Pancreas (tissue), 10 donors: Measurements from ENCODE around the gene SMYD3. TPM values are rescaled to one million over a fixed set of nuclear protein-coding genes. Genes with fewer than 3 reads are reported as not detected.
A peak's percentile ranks its signal among the peaks of the same experiment; 100 is the strongest.

Source experiments
- ATAC-seq, 4 donors: fragments of 200-7000 bp; cut with Tn5 transposase; one replicate each; pipeline versions ENCODE4 v1.8.0 to v1.9.1; 2020; ENCODE audit warnings: mild to moderate bottlenecking in 4 of 4, moderate library complexity in 4 of 4
- DNase-seq, 6 donors: peaks; one replicate each; pipeline ENCODE4 v3.0.0-alpha.2; 2020
- FAIRE-seq: peaks from 2 replicates; lab custom pipeline; 2012; peaks lifted over from hg19 to GRCh38; lab: Jason Lieb, UNC
- H3K27ac ChIP-seq, 4 donors: fragments of 200-600 bp; sonication (generic); 1 replicate in 3 of 4; 2 replicates in 1 of 4; pipeline versions ENCODE4 v1.5.0 to v1.8.0; 2020
- H3K27me3 ChIP-seq, 4 donors: fragments of 200-600 bp; one replicate each; pipeline ENCODE4 v1.8.0; 2021
- H3K36me3 ChIP-seq, 3 donors: fragments of 200-600 bp; sonication (generic) in 1 of 3; one replicate each; pipeline versions ENCODE4 v1.5.0 to v1.8.0; 2020 to 2021
- H3K4me1 ChIP-seq, 3 donors: fragments of 200-600 bp; one replicate each; pipeline ENCODE4 v1.8.0; 2021
- H3K4me3 ChIP-seq, 4 donors: fragments of 200-600 bp; sonication (generic) in 2 of 4; one replicate each; pipeline versions ENCODE4 v1.5.0 to v1.8.0; 2020 to 2021
- H3K9me3 ChIP-seq, 4 donors: fragments of 200-600 bp; one replicate each; pipeline ENCODE4 v1.8.0; 2021
- WGBS, 2 donors: extraction: QIAGEN DNeasy Blood & Tissue Kit; methylation state at CpG; one replicate each; pipeline ENCODE4 v1.1.7; 2013; 5-methylcytosine and 5-hydroxymethylcytosine counted together
- intact Hi-C, 3 donors: fragments of 100-400 bp; cut with DNase I; formaldehyde crosslinking; loops; one replicate each; pipeline versions ENCODE4 v1.11.1 to v1.14.2; 2022
- polyA plus RNA-seq, 2 donors: library from polyadenylated mRNA; stranded (reverse); fragments of 200-250 nt; gene quantifications; one replicate each; pipeline ENCODE4 v1.2.3, GENCODE V29; 2013
- total RNA-seq, 6 donors: library from RNA; stranded (reverse); fragmentation: NEBNext Ultra II Directional in 4 of 6; extraction: Animal tissue kit (Norgen Biotek cat#: 25700) in 4 of 6; gene quantifications; one replicate each; pipeline versions ENCODE4 v1.2.1 to v1.2.4, GENCODE V29; 2021 to 2023
- TF ChIP-seq, protein P1 (sequence below), 4 donors: fragments of 200-600 bp; sonication (generic) in 3 of 4; IDR thresholded peaks; one replicate each; pipeline versions ENCODE4 v1.5.0 to v1.8.0; 2021; ENCODE audit warnings: antibody characterized with exemption in 4 of 4
- donor health status: healthy with polysubstance abuse.
- donor health status: DM: no; HTN: no; CAD: no; lungs with moderate emphysema.
- donor health status: DM: no; HTN: no; CAD: no.
- donor health status: control.
- donor health status: control.
- donor health status: Bipolar disorder and iron deficiency.
- donor health status: DM: yes; HTN: yes; CAD: no.
- donor health status: DM: no; HTN: no; CAD: no.
- donor health status: DM: no; HTN: no; CAD: no.
- donor health status: DM: yes; HTN: yes; CAD: no.

Gene SMYD3
- total and polyA plus RNA-seq, 8 donors = 4.6 to 10.5 (median 6.7) TPM

DNA sequence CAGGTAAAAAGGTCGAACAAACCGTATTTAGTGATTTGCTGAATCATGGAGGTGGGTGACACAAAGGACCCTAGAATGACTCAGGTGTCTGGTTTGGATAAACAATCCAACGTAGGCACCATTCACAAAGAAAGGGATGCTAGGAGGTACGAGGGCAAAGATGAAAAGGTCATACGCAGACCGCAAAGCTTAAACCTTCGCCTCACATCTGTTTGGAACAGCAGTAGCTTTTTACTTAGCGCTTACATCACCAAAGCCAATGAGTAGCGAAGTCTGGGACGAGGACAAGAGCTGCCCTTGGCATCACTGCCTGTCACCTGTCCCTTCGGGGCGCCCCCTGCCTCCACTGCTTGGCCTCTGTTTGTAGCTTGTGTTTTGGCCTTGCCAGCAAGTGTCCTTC lies 350.2 kb downstream of the SMYD3 start:
- H3K27me3 ChIP-seq = no peaks in the 10 kb centered on the region
- no peaks in the 10 kb centered on the region for H3K9me3 ChIP-seq
- FAIRE-seq = no peak
- no peak overlapping the region for H3K4me3 ChIP-seq
- ATAC-seq = no peak
- H3K27ac ChIP-seq = no peak overlapping the region
- no peak for DNase-seq
- WGBS, 2 donors = 94 to 95% methylated on average over 12 of the region's 12 CpGs
- intact Hi-C loops = no loop called here
- H3K36me3 ChIP-seq = no peaks in the 10 kb centered on the region
- no peaks in the 10 kb centered on the region for H3K4me1 ChIP-seq
- TF ChIP-seq, protein P1, sequence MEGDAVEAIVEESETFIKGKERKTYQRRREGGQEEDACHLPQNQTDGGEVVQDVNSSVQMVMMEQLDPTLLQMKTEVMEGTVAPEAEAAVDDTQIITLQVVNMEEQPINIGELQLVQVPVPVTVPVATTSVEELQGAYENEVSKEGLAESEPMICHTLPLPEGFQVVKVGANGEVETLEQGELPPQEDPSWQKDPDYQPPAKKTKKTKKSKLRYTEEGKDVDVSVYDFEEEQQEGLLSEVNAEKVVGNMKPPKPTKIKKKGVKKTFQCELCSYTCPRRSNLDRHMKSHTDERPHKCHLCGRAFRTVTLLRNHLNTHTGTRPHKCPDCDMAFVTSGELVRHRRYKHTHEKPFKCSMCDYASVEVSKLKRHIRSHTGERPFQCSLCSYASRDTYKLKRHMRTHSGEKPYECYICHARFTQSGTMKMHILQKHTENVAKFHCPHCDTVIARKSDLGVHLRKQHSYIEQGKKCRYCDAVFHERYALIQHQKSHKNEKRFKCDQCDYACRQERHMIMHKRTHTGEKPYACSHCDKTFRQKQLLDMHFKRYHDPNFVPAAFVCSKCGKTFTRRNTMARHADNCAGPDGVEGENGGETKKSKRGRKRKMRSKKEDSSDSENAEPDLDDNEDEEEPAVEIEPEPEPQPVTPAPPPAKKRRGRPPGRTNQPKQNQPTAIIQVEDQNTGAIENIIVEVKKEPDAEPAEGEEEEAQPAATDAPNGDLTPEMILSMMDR (IDR thresholded peaks at IDR 0.05) = no peak

DNA sequence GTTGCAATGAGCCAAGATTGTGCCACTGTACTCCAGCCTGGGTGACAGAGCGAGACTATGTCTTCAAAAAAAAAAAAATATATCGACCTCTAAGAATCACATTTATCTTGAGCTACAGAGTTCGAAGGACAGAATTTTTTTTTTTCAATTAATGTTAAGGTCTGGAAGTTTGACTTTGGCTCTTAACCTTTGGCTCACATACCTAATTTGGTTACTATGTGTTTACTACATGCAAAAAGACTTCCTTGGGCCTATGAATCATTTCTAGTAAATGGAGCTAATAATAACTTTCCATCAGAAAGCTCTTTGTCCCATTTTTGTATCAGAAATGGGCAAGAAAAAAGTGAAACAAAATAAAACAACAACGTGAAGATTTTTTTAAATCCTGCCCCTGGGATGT lies 351.2 kb downstream of the SMYD3 start:
- TF ChIP-seq, protein P1 (IDR thresholded peaks at IDR 0.05) = no peak
- ATAC-seq = peak in 1 of 4 donors; percentile 40

DNA sequence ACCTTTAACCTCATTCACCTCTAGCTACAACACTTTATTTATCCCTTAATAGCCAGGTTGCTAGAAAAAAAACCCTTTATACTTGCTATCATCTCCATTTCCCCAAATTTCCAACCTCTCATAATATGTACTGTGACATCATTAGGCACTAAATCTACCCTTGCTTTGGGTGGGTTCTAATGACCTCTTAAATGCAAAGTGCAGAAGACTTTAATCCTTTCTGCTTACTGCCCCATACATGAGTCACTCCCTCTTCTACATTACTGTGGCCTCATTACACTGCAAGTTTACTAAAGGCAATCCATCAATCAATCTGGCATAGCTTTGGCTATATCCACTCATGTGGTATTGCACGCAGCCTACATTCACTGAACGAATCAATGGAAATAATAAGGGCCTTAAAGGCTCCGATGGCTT lies 353.3 kb downstream of the SMYD3 start:
- DNase-seq (no peak), FAIRE-seq (no peak), ATAC-seq (no peak)
- no peaks in the 10 kb centered on the region for H3K36me3 ChIP-seq
- no peak overlapping the region for H3K27ac ChIP-seq
- 79 to 83% methylated on average over 3 of the region's 3 CpGs for WGBS, 2 donors
- no peaks in the 10 kb centered on the region for H3K4me1 ChIP-seq
- intact Hi-C loops = no loop called here
- no peak overlapping the region for H3K4me3 ChIP-seq
- no peaks in the 10 kb centered on the region for H3K27me3 ChIP-seq
- TF ChIP-seq, protein P1 (IDR thresholded peaks at IDR 0.05) = no peak
- no peaks in the 10 kb centered on the region for H3K9me3 ChIP-seq

More for the DNA sequence above, 351.2 kb downstream of the SMYD3 start:
- Histone ChIP-seq H3K4me3 (no peak overlapping the region), H3K4me1 (no peaks in the 10 kb centered on the region), H3K36me3 (no peaks in the 10 kb centered on the region), H3K9me3 (no peaks in the 10 kb centered on the region), H3K27me3 (no peaks in the 10 kb centered on the region), H3K27ac (no peak overlapping the region)
- FAIRE-seq (no peak), DNase-seq (no peak)
- 79 to 92% methylated on average over 4 of the region's 4 CpGs for WGBS, 2 donors
- intact Hi-C loops = no loop called here

DNA sequence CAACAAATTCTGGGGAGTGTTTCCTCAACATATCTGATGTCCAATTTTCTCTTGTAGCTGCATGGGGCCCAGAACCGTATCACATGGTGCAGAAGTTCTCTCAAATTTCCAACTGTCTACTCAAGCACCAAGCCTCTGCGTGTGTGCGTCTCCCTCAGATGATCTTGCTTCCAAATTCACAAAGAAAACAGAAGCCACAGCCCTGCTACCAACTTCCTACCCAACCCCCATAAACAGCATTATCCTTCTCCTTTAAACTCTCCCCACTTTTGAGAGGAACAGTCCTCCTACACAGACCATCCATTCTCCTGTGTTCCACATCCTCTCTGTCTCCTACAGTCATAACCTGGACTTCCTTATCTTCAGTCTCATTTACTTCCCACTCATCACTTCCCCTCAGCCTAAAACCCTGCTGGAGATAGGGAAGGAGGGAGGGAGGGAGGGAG lies 354.1 kb downstream of the SMYD3 start:
- Histone ChIP-seq H3K27me3 (no peaks in the 10 kb centered on the region), H3K4me3 (no peak overlapping the region), H3K4me1 (no peaks in the 10 kb centered on the region), H3K9me3 (no peaks in the 10 kb centered on the region), H3K36me3 (no peaks in the 10 kb centered on the region), H3K27ac (no peak overlapping the region)
- TF ChIP-seq, protein P1 (IDR thresholded peaks at IDR 0.05) = no peak
- WGBS, 2 donors = 94 to 96% methylated on average over 3 of the region's 3 CpGs
- DNase-seq = no peak
- ATAC-seq = peak in 2 of 4 donors; percentile 16 to 47
- no peak for FAIRE-seq
- intact Hi-C loops = no loop called here

DNA sequence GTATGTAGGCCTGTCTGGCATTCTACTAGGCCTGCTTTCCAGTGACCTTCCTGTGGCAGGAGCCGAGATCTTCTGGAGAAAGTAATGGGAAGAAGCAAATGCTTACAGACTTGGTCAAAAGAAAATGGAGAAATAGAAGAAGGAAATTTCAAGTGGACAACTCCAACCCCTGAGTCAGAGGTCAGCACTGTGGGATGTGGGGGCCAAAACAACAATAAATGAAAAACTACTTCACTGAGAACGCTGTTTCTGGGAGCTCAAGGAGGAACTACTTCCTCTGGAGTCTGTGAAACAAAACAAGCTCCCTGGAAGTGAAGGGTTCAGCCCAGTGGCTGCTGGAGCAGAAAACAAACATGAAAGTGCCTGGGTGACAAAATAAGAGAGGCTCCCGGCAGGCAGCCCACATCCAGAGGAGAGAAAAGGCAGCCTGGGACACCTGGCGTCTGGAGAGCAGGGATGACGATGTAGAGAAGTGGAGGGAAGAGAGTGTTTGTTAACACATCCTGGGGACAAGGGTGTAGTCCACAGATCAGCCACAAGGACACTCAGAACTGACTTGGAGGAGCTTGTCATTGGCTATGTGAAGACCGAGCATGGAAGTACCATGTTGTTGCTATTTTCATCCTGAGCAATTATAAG lies 355.2 kb downstream of the SMYD3 start:
- WGBS, 2 donors = 79 to 83% methylated on average over 6 of the region's 6 CpGs
- Histone ChIP-seq H3K9me3 (no peaks in the 10 kb centered on the region), H3K36me3 (no peaks in the 10 kb centered on the region), H3K27ac (no peak overlapping the region), H3K27me3 (no peaks in the 10 kb centered on the region), H3K4me1 (no peaks in the 10 kb centered on the region), H3K4me3 (no peak overlapping the region)
- peak in 2 of 4 donors; percentile 35 to 51 for ATAC-seq
- intact Hi-C loops = no loop called here
- no peak for FAIRE-seq
- DNase-seq = no peak
- TF ChIP-seq, protein P1 (IDR thresholded peaks at IDR 0.05) = no peak
